ENCODE data around the gene NF2. TPM values are rescaled to one million over a fixed set of nuclear protein-coding genes. Genes with fewer than 3 reads are reported as not detected.

Gene NF2
- total RNA-seq, 1 donor from 2014 or later, result 73.0 TPM

- Mint-ChIP-seq H3K36me3 (ENCODE audit: low read depth) (no peaks in the 10 kb centered on the region), H3K4me3 (ENCODE audit: unreplicated experiment) (no peak overlapping the region), H3K4me1 (ENCODE audit: low read depth) (peaks cover 62% of the 10 kb centered on the region), H3K27ac (ENCODE audit: unreplicated experiment) (no peak overlapping the region), H3K9me3 (ENCODE audit: low read depth) (no peaks in the 10 kb centered on the region), H3K27me3 (ENCODE audit: low read depth) (no peaks in the 10 kb centered on the region)
- no peak for DNase-seq (ENCODE audit: low spot score)
- no peak for TF ChIP-seq CTCF (IDR thresholded peaks at IDR 0.05)
Measured at GRCh38 chr22:29628996-29629902, 25.8 kb downstream of the NF2 start.

GRCh38 chr22:29629903-29630516 lies 26.6 kb downstream of the NF2 start:
- Mint-ChIP-seq H3K9me3 (ENCODE audit: low read depth) (no peaks in the 10 kb centered on the region), H3K4me3 (ENCODE audit: unreplicated experiment) (no peak overlapping the region), H3K4me1 (ENCODE audit: low read depth) (peaks cover 54% of the 10 kb centered on the region), H3K36me3 (ENCODE audit: low read depth) (no peaks in the 10 kb centered on the region), H3K27me3 (ENCODE audit: low read depth) (no peaks in the 10 kb centered on the region), H3K27ac (ENCODE audit: unreplicated experiment) (no peak overlapping the region)
- DNase-seq (ENCODE audit: low spot score), result no peak
- no peak for TF ChIP-seq CTCF (IDR thresholded peaks at IDR 0.05)

- Mint-ChIP-seq H3K27me3 (ENCODE audit: low read depth) (no peaks in the 10 kb centered on the region), H3K4me3 (ENCODE audit: unreplicated experiment) (no peak overlapping the region), H3K36me3 (ENCODE audit: low read depth) (no peaks in the 10 kb centered on the region), H3K27ac (ENCODE audit: unreplicated experiment) (no peak overlapping the region), H3K4me1 (ENCODE audit: low read depth) (peaks cover 48% of the 10 kb centered on the region), H3K9me3 (ENCODE audit: low read depth) (no peaks in the 10 kb centered on the region)
- DNase-seq (ENCODE audit: low spot score), result no peak
- no peak for TF ChIP-seq CTCF (IDR thresholded peaks at IDR 0.05)
Measured at GRCh38 chr22:29630987-29631386, 27.6 kb downstream of the NF2 start.

GRCh38 chr22:29631725-29632124 lies 28.3 kb downstream of the NF2 start:
- Mint-ChIP-seq H3K27me3 (ENCODE audit: low read depth) (no peaks in the 10 kb centered on the region), H3K27ac (ENCODE audit: unreplicated experiment) (no peak overlapping the region), H3K4me3 (ENCODE audit: unreplicated experiment) (no peak overlapping the region), H3K9me3 (ENCODE audit: low read depth) (no peaks in the 10 kb centered on the region), H3K4me1 (ENCODE audit: low read depth) (peaks cover 41% of the 10 kb centered on the region), H3K36me3 (ENCODE audit: low read depth) (no peaks in the 10 kb centered on the region)
- DNase-seq (ENCODE audit: low spot score), result no peak
- TF ChIP-seq CTCF (IDR thresholded peaks at IDR 0.05), result no peak

- no peak for DNase-seq (ENCODE audit: low spot score)
- H3K4me1 Mint-ChIP-seq (ENCODE audit: low read depth), result peaks cover 32% of the 10 kb centered on the region
- no peak overlapping the region for H3K27ac Mint-ChIP-seq (ENCODE audit: unreplicated experiment)
- no peak for TF ChIP-seq CTCF (IDR thresholded peaks at IDR 0.05)
- H3K9me3 Mint-ChIP-seq (ENCODE audit: low read depth), result no peaks in the 10 kb centered on the region
- no peak overlapping the region for H3K4me3 Mint-ChIP-seq (ENCODE audit: unreplicated experiment)
- H3K27me3 Mint-ChIP-seq (ENCODE audit: low read depth), result no peaks in the 10 kb centered on the region
- peaks cover 2% of the 10 kb centered on the region for H3K36me3 Mint-ChIP-seq (ENCODE audit: low read depth)
Measured at GRCh38 chr22:29632672-29633071, 29.2 kb downstream of the NF2 start.

Measured in chondrocyte (in vitro differentiated cells).